Caco-2 (cell line): ENCODE results near the gene IL24. TPM values are rescaled to one million over a fixed set of nuclear protein-coding genes. Genes with fewer than 3 reads are reported as not detected.

ENCODE experiments used
- BruUV-seq: library from RNA; stranded (reverse); fragments of 400-500 nt; replicated peaks from 2 replicates; lab custom pipeline; 2021; lab: Mats Ljungman, UMichigan
- CTCF ChIA-PET: fragments of 300-600 bp; sonication (Branson Sonifier 250); formaldehyde crosslinking; loops from one replicate; lab custom pipeline; 2022; ENCODE audit warnings: antibody characterized with exemption; lab: Charles Lee
- POLR2A ChIA-PET: fragments of 300-600 bp; sonication (Branson Sonifier 250); formaldehyde crosslinking; loops from one replicate; lab custom pipeline; 2022; ENCODE audit warnings: antibody characterized with exemption; lab: Charles Lee
- DNase-seq, 2 experiments: peaks; one replicate each; pipeline versions ENCODE4 v3.0.0 to v3.0.0-alpha.2; 2020 to 2022
- H3K27me3 ChIP-seq: replicated peaks from 2 replicates; pipeline ENCODE4 v1.6.0; 2011; ENCODE audit warnings: low read length; ENCODE audit not compliant: control insufficient read depth, insufficient read depth
- H3K36me3 ChIP-seq: 2 replicates; pipeline ENCODE4 v1.5.1; 2011; ENCODE audit warnings: low read length; ENCODE audit not compliant: control insufficient read depth, insufficient read depth
- H3K4me1 ChIP-seq: fragments of 250-450 bp; sonication (Bioruptor Pico); 2 replicates; pipeline ENCODE4 v1.5.1; 2020; ENCODE audit warnings: mild to moderate bottlenecking
- H3K4me3 ChIP-seq: 2 replicates; pipeline ENCODE4 v1.5.1; 2011; ENCODE audit warnings: low read depth, mild to moderate bottlenecking, control low read depth, low read length
- H3K9me3 ChIP-seq: fragments of 250-450 bp; sonication (Bioruptor Pico); 2 replicates; pipeline ENCODE4 v1.5.1; 2020; ENCODE audit warnings: mild to moderate bottlenecking, moderate library complexity
- H3K27ac Mint-ChIP-seq: one replicate; pipeline ENCODE4 v1.8.0; 2022; ENCODE audit warnings: mixed read lengths; ENCODE audit not compliant: unreplicated experiment
- H3K27me3 Mint-ChIP-seq: one replicate; pipeline ENCODE4 v1.8.0; 2022; ENCODE audit warnings: mixed read lengths; ENCODE audit not compliant: insufficient read depth, unreplicated experiment
- H3K36me3 Mint-ChIP-seq: one replicate; pipeline ENCODE4 v1.8.0; 2022; ENCODE audit warnings: mild to moderate bottlenecking, mixed read lengths; ENCODE audit not compliant: insufficient read depth, unreplicated experiment
- H3K4me1 Mint-ChIP-seq: one replicate; pipeline ENCODE4 v1.8.0; 2022; ENCODE audit warnings: low read depth, mixed read lengths; ENCODE audit not compliant: unreplicated experiment
- H3K4me3 Mint-ChIP-seq: one replicate; pipeline ENCODE4 v1.8.0; 2022; ENCODE audit warnings: mild to moderate bottlenecking, moderate library complexity, mixed read lengths; ENCODE audit not compliant: unreplicated experiment
- H3K9me3 Mint-ChIP-seq: one replicate; pipeline ENCODE4 v1.8.0; 2022; ENCODE audit warnings: mixed read lengths; ENCODE audit not compliant: unreplicated experiment
- intact Hi-C: fragments of 100-400 bp; cut with micrococcal nuclease; formaldehyde crosslinking; loops from one replicate; pipeline ENCODE4 v1.10.0; 2022; ENCODE audit not compliant: unreplicated experiment
- total RNA-seq: library from RNA; stranded (reverse); gene quantifications from 2 replicates; pipeline ENCODE4 v1.2.3, GENCODE V29; 2022
- TF ChIP-seq, protein P1 (sequence below), 2 experiments: fragments of 200-600 bp in 1 of 2; IDR thresholded peaks; 1 replicate in 1 of 2; 2 replicates in 1 of 2; pipeline versions ENCODE4 v1.5.1 to v1.8.0; 2011 to 2022; ENCODE audit warnings: antibody characterized with exemption in 1 of 2, control low read depth in 1 of 2, inconsistent platforms in 1 of 2, low read depth in 1 of 2, low read length in 1 of 2, mild to moderate bottlenecking in 1 of 2, moderate library complexity in 1 of 2; ENCODE audit not compliant: insufficient read depth in 1 of 2, severe bottlenecking in 1 of 2, unreplicated experiment in 1 of 2

IL24 gene
- total RNA-seq, 1 experiment from 2014 or later, result not detected

DNA sequence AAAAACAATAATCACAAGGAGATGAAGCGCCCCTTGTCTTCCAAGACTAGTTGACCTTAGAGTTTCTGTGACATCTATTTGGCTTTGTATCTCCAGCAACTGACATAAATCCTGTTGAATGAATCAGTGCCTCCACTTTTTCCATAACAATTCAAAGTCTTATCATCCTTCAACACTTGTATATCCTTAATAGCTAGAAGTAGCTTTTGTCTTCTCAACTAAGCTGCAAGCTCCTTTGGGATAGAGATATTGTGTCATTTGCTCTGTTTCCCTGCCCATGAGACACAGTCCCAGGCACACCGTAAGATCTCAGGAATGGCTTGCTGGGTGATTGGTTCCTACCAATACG is 43.3 kb downstream of the IL24 start:
- Mint-ChIP-seq H3K4me1 (no peaks in the 10 kb centered on the region), H3K27me3 (no peaks in the 10 kb centered on the region), H3K9me3 (no peaks in the 10 kb centered on the region), H3K4me3 (no peak overlapping the region), H3K36me3 (no peaks in the 10 kb centered on the region), H3K27ac (no peak overlapping the region)
- CTCF ChIA-PET, result no interaction called here
- intact Hi-C loops, result no loop called here
- Histone ChIP-seq H3K36me3 (no peaks in the 10 kb centered on the region), H3K27me3 (no peaks in the 10 kb centered on the region), H3K4me3 (no peak overlapping the region), H3K9me3 (no peaks in the 10 kb centered on the region), H3K4me1 (peaks cover 16% of the 10 kb centered on the region)
- BruUV-seq, result no TSS peak
- TF ChIP-seq, protein P1, sequence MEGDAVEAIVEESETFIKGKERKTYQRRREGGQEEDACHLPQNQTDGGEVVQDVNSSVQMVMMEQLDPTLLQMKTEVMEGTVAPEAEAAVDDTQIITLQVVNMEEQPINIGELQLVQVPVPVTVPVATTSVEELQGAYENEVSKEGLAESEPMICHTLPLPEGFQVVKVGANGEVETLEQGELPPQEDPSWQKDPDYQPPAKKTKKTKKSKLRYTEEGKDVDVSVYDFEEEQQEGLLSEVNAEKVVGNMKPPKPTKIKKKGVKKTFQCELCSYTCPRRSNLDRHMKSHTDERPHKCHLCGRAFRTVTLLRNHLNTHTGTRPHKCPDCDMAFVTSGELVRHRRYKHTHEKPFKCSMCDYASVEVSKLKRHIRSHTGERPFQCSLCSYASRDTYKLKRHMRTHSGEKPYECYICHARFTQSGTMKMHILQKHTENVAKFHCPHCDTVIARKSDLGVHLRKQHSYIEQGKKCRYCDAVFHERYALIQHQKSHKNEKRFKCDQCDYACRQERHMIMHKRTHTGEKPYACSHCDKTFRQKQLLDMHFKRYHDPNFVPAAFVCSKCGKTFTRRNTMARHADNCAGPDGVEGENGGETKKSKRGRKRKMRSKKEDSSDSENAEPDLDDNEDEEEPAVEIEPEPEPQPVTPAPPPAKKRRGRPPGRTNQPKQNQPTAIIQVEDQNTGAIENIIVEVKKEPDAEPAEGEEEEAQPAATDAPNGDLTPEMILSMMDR (IDR thresholded peaks at IDR 0.05; ENCODE audit: insufficient read depth in 1 of 2, low read depth in 1 of 2, low read length in 1 of 2, severe bottlenecking in 1 of 2, unreplicated experiment in 1 of 2), result no peak
- DNase-seq, result no peak
- POLR2A ChIA-PET, result no interaction called here

DNA sequence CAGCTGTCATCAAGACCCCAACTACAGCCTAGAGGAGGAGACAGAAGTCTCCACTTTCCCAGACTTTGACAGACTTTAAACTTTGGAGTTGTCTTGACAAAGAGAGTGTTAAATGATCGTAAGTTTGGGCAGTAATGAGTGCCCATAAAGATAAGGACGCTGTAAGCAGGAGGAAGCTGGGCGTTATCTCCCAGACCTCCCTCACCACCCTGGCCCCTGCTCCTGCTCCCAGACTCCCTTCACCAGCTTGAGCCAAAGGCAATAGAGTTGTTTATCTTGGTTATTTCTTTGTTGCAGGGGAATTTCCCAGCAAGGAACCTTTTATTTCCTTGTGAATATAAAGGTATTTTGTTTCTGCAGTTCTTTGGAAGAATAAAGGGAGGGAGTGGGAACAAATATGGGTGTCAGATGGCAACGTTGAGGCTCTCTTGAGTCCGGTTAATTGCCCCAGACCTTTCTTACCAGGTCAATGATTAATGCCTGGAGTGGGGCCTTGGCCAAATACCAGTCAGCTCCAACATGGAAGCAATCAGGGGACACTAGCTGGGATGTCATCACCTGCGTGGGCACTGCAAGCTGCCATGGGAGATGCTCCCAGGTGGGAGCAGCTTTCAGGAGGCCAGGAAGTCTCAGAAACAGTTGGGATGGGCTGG is 44.6 kb downstream of the IL24 start:
- Mint-ChIP-seq H3K9me3 (no peaks in the 10 kb centered on the region), H3K4me3 (no peak overlapping the region), H3K27me3 (no peaks in the 10 kb centered on the region), H3K4me1 (no peaks in the 10 kb centered on the region), H3K27ac (no peak overlapping the region), H3K36me3 (no peaks in the 10 kb centered on the region)
- peak in 1 of 2 experiments; percentile 64 for DNase-seq
- H3K4me1 ChIP-seq, result peaks cover 16% of the 10 kb centered on the region
- no TSS peak for BruUV-seq
- H3K27me3 ChIP-seq, result no peaks in the 10 kb centered on the region
- ChIA-PET CTCF (interaction anchor here (0.5 to 1.8 kb wide), 3 partner anchors 10 to 29 kb away, joined by 3 read pairs; no protein-coding TSS in a partner anchor), POLR2A (no interaction called here)
- intact Hi-C loops, result no loop called here
- H3K36me3 ChIP-seq, result no peaks in the 10 kb centered on the region
- H3K9me3 ChIP-seq, result no peaks in the 10 kb centered on the region
- no peak overlapping the region for H3K4me3 ChIP-seq
- TF ChIP-seq, protein P1 (IDR thresholded peaks at IDR 0.05; ENCODE audit: insufficient read depth in 1 of 2, low read depth in 1 of 2, low read length in 1 of 2, severe bottlenecking in 1 of 2, unreplicated experiment in 1 of 2), result no peak

DNA sequence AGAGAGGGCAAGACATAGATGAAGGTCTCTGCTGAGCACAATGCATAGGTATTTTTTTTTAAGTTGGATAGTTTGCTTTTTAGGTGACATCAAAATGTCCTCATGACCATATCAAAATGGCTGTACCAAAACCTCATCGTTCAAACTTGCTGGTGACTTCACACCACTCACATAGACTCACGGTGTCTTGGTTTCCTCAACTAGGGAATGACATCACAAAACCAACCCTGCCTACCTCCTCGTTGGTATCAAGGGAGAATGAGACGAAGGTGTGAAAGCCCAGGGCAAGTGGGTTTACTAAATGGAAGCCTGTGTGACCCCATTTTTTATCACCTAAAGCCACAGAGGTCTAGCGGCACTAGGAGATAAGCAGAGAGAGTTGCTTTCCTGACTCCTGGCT is 47.5 kb downstream of the IL24 start:
- H3K27me3 ChIP-seq, result no peaks in the 10 kb centered on the region
- peaks cover 1% of the 10 kb centered on the region for H3K9me3 Mint-ChIP-seq
- CTCF ChIA-PET, result no interaction called here
- no peak for DNase-seq
- intact Hi-C loops, result no loop called here
- H3K9me3 ChIP-seq, result peaks cover 4% of the 10 kb centered on the region; the same call in 1 of the 2 replicates
- TF ChIP-seq, protein P1 (IDR thresholded peaks at IDR 0.05; ENCODE audit: insufficient read depth in 1 of 2, low read depth in 1 of 2, low read length in 1 of 2, severe bottlenecking in 1 of 2, unreplicated experiment in 1 of 2), result no peak
- peaks cover 16% of the 10 kb centered on the region for H3K4me1 ChIP-seq
- no peak overlapping the region for H3K4me3 Mint-ChIP-seq
- POLR2A ChIA-PET, result no interaction called here
- no peaks in the 10 kb centered on the region for H3K36me3 ChIP-seq
- no peak overlapping the region for H3K4me3 ChIP-seq
- BruUV-seq, result no TSS peak
- H3K27me3 Mint-ChIP-seq, result no peaks in the 10 kb centered on the region
- H3K4me1 Mint-ChIP-seq, result no peaks in the 10 kb centered on the region
- H3K36me3 Mint-ChIP-seq, result no peaks in the 10 kb centered on the region
- no peak overlapping the region for H3K27ac Mint-ChIP-seq
